ENCODE data around the gene ZYX. TPM values are rescaled to one million over a fixed set of nuclear protein-coding genes. Genes with fewer than 3 reads are reported as not detected.

Gene ZYX
- total and polyA plus RNA-seq, 9 of the 15 experiments (the other 6 are each of a cell fraction or from before 2014, with no cell fraction given): 1.8 to 130 (median 15.7) TPM

DNA sequence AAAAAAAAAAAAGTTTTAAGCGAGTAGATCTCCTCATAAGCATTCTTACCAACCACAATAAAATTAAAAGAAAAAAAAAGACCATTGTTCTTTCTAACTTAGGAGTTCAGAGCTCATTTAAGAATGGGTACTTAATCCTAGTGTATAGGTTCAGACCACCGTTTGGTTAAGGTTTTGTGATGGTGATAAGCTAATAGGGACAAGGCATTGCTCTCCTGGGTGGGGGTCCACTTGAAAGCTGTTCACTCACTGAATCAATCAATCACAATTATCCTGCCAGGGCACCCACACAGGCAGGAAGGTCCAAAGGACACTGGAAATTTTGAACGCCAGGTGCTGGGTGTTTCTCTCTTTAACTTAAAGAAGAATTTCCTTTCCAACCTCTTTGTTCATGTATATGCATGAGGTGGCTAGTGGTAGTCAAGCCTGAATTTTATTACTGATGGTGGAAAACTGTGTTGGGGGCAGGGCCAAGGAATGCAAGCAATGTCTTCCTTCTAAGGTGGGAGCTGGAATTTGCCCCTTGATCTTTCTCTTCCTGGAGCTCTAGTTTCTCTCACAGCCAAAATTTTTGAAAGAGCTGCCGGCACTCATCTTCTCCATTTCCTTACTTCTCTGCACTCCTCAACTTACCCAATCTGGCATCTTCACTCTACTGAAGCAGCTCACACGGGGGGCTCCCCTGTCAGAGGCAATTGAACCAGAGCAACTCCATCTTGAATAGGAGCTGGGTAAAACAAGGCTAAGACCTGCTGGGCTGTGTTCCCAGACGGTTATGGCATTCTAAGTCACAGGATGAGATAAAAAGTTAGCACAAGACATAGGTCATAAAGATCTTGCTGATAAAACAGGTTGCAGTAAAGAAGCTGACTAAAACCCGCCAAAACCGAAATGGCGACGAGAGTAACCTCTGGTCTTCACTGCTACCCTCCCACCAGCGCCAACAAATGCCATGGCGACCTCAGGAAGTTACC lies 11.2 kb upstream of the ZYX start (continued):
- TF ChIP-seq CTBP1 (IDR thresholded peaks at IDR 0.05; ENCODE audit: borderline replicate concordance) (no peak), ZNF175 (CRISPR knock-in tag; IDR thresholded peaks at IDR 0.05; ENCODE audit: low read depth) (peak; percentile 99), MAFK (IDR thresholded peaks at IDR 0.05; ENCODE audit: low read length) (no peak), ZNF778 (CRISPR knock-in tag; IDR thresholded peaks at IDR 0.05) (no peak; the same call in 1 of the 2 replicates), ZNF232 (CRISPR knock-in tag; IDR thresholded peaks at IDR 0.05) (no peak), XRCC5 (IDR thresholded peaks at IDR 0.05; ENCODE audit: low read depth, low read length) (no peak), TEAD4 (IDR thresholded peaks at IDR 0.05; ENCODE audit: low read length) (no peak), TEAD4 (CRISPR knock-in tag; IDR thresholded peaks at IDR 0.05; ENCODE audit: borderline replicate concordance) (no peak), KLF13 (tag; IDR thresholded peaks at IDR 0.05; ENCODE audit: borderline replicate concordance, low read depth) (no peak), PTTG1 (tag; IDR thresholded peaks at IDR 0.05; ENCODE audit: low read depth) (peak; percentile 96), ELF4 (CRISPR knock-in tag; IDR thresholded peaks at IDR 0.05) (peak; percentile 97), HDAC1 (IDR thresholded peaks at IDR 0.05) (no peak), SRF (CRISPR knock-in tag; IDR thresholded peaks at IDR 0.05) (no peak), TBP (optimal IDR thresholded peaks at IDR 0.05; ENCODE audit: low read depth, low read length) (no peak), MTF1 (CRISPR knock-in tag; IDR thresholded peaks at IDR 0.05; ENCODE audit: borderline replicate concordance) (peak; percentile 84; the same call in 1 of the 2 replicates), ZFX (CRISPR knock-in tag; IDR thresholded peaks at IDR 0.05) (no peak), SPI1 (IDR thresholded peaks at IDR 0.05; ENCODE audit: borderline replicate concordance, low read depth, low read length) (no peak), GABPA (tag; conservative IDR thresholded peaks at IDR 0.05; ENCODE audit: low read depth) (peak; percentile 53), ADNP (tag; IDR thresholded peaks at IDR 0.05) (peak; percentile 72), CBFA2T3 (IDR thresholded peaks at IDR 0.05) (no peak)
- TF ChIP-seq, protein P1, sequence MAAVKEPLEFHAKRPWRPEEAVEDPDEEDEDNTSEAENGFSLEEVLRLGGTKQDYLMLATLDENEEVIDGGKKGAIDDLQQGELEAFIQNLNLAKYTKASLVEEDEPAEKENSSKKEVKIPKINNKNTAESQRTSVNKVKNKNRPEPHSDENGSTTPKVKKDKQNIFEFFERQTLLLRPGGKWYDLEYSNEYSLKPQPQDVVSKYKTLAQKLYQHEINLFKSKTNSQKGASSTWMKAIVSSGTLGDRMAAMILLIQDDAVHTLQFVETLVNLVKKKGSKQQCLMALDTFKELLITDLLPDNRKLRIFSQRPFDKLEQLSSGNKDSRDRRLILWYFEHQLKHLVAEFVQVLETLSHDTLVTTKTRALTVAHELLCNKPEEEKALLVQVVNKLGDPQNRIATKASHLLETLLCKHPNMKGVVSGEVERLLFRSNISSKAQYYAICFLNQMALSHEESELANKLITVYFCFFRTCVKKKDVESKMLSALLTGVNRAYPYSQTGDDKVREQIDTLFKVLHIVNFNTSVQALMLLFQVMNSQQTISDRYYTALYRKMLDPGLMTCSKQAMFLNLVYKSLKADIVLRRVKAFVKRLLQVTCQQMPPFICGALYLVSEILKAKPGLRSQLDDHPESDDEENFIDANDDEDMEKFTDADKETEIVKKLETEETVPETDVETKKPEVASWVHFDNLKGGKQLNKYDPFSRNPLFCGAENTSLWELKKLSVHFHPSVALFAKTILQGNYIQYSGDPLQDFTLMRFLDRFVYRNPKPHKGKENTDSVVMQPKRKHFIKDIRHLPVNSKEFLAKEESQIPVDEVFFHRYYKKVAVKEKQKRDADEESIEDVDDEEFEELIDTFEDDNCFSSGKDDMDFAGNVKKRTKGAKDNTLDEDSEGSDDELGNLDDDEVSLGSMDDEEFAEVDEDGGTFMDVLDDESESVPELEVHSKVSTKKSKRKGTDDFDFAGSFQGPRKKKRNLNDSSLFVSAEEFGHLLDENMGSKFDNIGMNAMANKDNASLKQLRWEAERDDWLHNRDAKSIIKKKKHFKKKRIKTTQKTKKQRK (IDR thresholded peaks at IDR 0.05; ENCODE audit: borderline replicate concordance, low read depth, low read length): no peak
- TF ChIP-seq, protein P2, sequence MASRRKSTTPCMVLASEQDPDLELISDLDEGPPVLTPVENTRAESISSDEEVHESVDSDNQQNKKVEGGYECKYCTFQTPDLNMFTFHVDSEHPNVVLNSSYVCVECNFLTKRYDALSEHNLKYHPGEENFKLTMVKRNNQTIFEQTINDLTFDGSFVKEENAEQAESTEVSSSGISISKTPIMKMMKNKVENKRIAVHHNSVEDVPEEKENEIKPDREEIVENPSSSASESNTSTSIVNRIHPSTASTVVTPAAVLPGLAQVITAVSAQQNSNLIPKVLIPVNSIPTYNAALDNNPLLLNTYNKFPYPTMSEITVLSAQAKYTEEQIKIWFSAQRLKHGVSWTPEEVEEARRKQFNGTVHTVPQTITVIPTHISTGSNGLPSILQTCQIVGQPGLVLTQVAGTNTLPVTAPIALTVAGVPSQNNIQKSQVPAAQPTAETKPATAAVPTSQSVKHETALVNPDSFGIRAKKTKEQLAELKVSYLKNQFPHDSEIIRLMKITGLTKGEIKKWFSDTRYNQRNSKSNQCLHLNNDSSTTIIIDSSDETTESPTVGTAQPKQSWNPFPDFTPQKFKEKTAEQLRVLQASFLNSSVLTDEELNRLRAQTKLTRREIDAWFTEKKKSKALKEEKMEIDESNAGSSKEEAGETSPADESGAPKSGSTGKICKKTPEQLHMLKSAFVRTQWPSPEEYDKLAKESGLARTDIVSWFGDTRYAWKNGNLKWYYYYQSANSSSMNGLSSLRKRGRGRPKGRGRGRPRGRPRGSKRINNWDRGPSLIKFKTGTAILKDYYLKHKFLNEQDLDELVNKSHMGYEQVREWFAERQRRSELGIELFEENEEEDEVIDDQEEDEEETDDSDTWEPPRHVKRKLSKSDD (conservative IDR thresholded peaks at IDR 0.05; ENCODE audit: low read length): no peak

All from K562 (cell line).